Neural cell (in vitro differentiated cells): Measurements from ENCODE around the gene PCSK7. TPM values are rescaled to one million over a fixed set of nuclear protein-coding genes. Genes with fewer than 3 reads are reported as not detected.

Source experiments
- H2AFZ ChIP-seq: fragments of 200-600, 300-800 bp; sonication (generic), shearing (Covaris generic); 2 replicates; pipeline ENCODE4 v1.6.0; 2014; ENCODE audit warnings: low read depth, mild to moderate bottlenecking, antibody characterized with exemption, low read length, moderate library complexity
- H3F3A ChIP-seq: fragments of 200-600 bp; shearing (Covaris generic); 2 replicates; pipeline ENCODE4 v1.6.1; 2016; ENCODE audit warnings: mild to moderate bottlenecking, moderate library complexity, mixed read lengths, antibody characterized with exemption, low read length; ENCODE audit not compliant: insufficient read depth, poor library complexity, severe bottlenecking
- H3K27ac ChIP-seq: fragments of 200-600, 300-800 bp; sonication (generic), shearing (Covaris generic); 2 replicates; pipeline ENCODE4 v1.5.1; 2014; ENCODE audit warnings: mild to moderate bottlenecking, low read length, moderate library complexity
- H3K27me3 ChIP-seq: fragments of 300-800, 200-600 bp; sonication (generic), shearing (Covaris generic); 2 replicates; pipeline ENCODE4 v1.6.0; 2014; ENCODE audit warnings: mild to moderate bottlenecking, low read depth, low read length, moderate library complexity; ENCODE audit not compliant: insufficient read depth
- H3K36me3 ChIP-seq: fragments of 300-800, 200-600 bp; sonication (generic), shearing (Covaris generic); 2 replicates; pipeline ENCODE4 v1.5.1; 2014; ENCODE audit warnings: mild to moderate bottlenecking, antibody characterized with exemption, low read length, moderate library complexity; ENCODE audit not compliant: insufficient read depth
- H3K4me2 ChIP-seq: fragments of 300-800, 200-600 bp; sonication (generic), shearing (Covaris generic); 2 replicates; pipeline ENCODE4 v1.6.0; 2014; ENCODE audit warnings: mild to moderate bottlenecking, low read length
- H3K4me3 ChIP-seq: fragments of 300-800, 200-600 bp; sonication (generic), shearing (Covaris generic); 2 replicates; pipeline ENCODE4 v1.5.1; 2014; ENCODE audit warnings: mild to moderate bottlenecking, low read length, moderate library complexity
- H3K79me2 ChIP-seq: fragments of 200-600 bp; shearing (Covaris generic); replicated peaks from 2 replicates; pipeline ENCODE4 v1.6.0; 2014; ENCODE audit warnings: mild to moderate bottlenecking, low read length, moderate library complexity; ENCODE audit not compliant: insufficient read depth
- H3K9ac ChIP-seq: fragments of 300-800, 200-600 bp; sonication (generic), shearing (Covaris generic); 2 replicates; pipeline ENCODE4 v1.6.1; 2016; ENCODE audit warnings: mild to moderate bottlenecking, low read length, mixed read lengths
- H3K9me2 ChIP-seq: fragments of 200-600 bp; shearing (Covaris generic); 2 replicates; pipeline ENCODE4 v1.6.1; 2016; ENCODE audit warnings: mild to moderate bottlenecking, low read length, mixed read lengths; ENCODE audit not compliant: insufficient read depth
- H3K9me3 ChIP-seq: fragments of 200-600, 300-800 bp; sonication (generic), shearing (Covaris generic); 2 replicates; pipeline ENCODE4 v1.6.1; 2016; ENCODE audit warnings: mild to moderate bottlenecking, mixed run types, low read length, moderate library complexity, mixed read lengths
- H4K20me1 ChIP-seq: fragments of 200-600 bp; shearing (Covaris generic); 2 replicates; pipeline ENCODE4 v1.6.1; 2016; ENCODE audit warnings: mild to moderate bottlenecking, mixed run types; ENCODE audit not compliant: insufficient read depth
- CTCF ChIP-seq: fragments of 450-650 bp; IDR thresholded peaks from 2 replicates; pipeline ENCODE4 v1.5.1; 2014; ENCODE audit warnings: antibody characterized with exemption, mild to moderate bottlenecking, moderate library complexity; ENCODE audit not compliant: poor library complexity, severe bottlenecking
- EP300 ChIP-seq: fragments of 450-650 bp; conservative IDR thresholded peaks from 2 replicates; pipeline ENCODE4 v1.6.1; 2014; ENCODE audit warnings: antibody characterized with exemption, mild to moderate bottlenecking, moderate library complexity; ENCODE audit not compliant: poor library complexity, severe bottlenecking
- EZH2 ChIP-seq: fragments of 200-600, 300-800 bp; shearing (Covaris generic), sonication (generic); IDR thresholded peaks from 2 replicates; pipeline ENCODE4 v1.6.1; 2014; ENCODE audit warnings: antibody characterized with exemption, low read length, borderline replicate concordance, mild to moderate bottlenecking; ENCODE audit not compliant: insufficient read depth, poor library complexity, severe bottlenecking
- MXI1 ChIP-seq: fragments of 450-650 bp; conservative IDR thresholded peaks from 2 replicates; pipeline ENCODE4 v1.6.1; 2014; ENCODE audit warnings: antibody characterized with exemption, mild to moderate bottlenecking; ENCODE audit not compliant: poor library complexity, severe bottlenecking
- POLR2AphosphoS5 ChIP-seq: IDR thresholded peaks from 2 replicates; pipeline ENCODE4 v1.6.1; 2012
- RAD21 ChIP-seq: fragments of 450-650 bp; conservative IDR thresholded peaks from 2 replicates; pipeline ENCODE4 v1.6.1; 2014; ENCODE audit warnings: antibody characterized with exemption, mild to moderate bottlenecking, moderate library complexity
- REST ChIP-seq: IDR thresholded peaks from 2 replicates; pipeline ENCODE4 v1.6.1; 2012; ENCODE audit warnings: borderline replicate concordance
- SMC3 ChIP-seq: fragments of 450-650 bp; conservative IDR thresholded peaks from 2 replicates; pipeline ENCODE4 v1.6.1; 2014; ENCODE audit warnings: antibody characterized with exemption, mild to moderate bottlenecking, moderate library complexity; ENCODE audit not compliant: poor library complexity
- TAF1 ChIP-seq: IDR thresholded peaks from 2 replicates; pipeline ENCODE4 v1.6.1; 2012; ENCODE audit warnings: low read depth
- polyA plus RNA-seq: library from polyadenylated mRNA; depleted of rRNA; stranded (reverse); fragments of >200 nt; gene quantifications from 2 replicates; pipeline ENCODE4 v1.2.3, GENCODE V29; 2014

The PCSK7 gene
- polyA plus RNA-seq, 1 donor from 2014 or later = 44.4 TPM

- no peaks in the 10 kb centered on the region for H3F3A ChIP-seq
- H3K9me3 ChIP-seq = no peaks in the 10 kb centered on the region
- no peaks in the 10 kb centered on the region for H3K27me3 ChIP-seq
- TF ChIP-seq TAF1 = no peak
- no peak for TF ChIP-seq POLR2AphosphoS5
- TF ChIP-seq SMC3 = no peak
- TF ChIP-seq EZH2 = no peak
- TF ChIP-seq EP300 = no peak
- no peak for TF ChIP-seq RAD21
- TF ChIP-seq MXI1 = no peak
- H4K20me1 ChIP-seq = no peaks in the 10 kb centered on the region
- no peak overlapping the region for H3K27ac ChIP-seq
- no peaks in the 10 kb centered on the region for H3K36me3 ChIP-seq
- H3K9ac ChIP-seq = no peak overlapping the region
- H3K79me2 ChIP-seq = no peaks in the 10 kb centered on the region
- H2AFZ ChIP-seq = no peak overlapping the region
- no peak overlapping the region for H3K4me2 ChIP-seq
- no peak overlapping the region for H3K4me3 ChIP-seq
- no peaks in the 10 kb centered on the region for H3K9me2 ChIP-seq
These were observed 11.3 kb downstream of the PCSK7 start for GRCh38 chr11:117220568-117220967.

- H3K36me3 ChIP-seq = no peaks in the 10 kb centered on the region
These were observed 11.9 kb downstream of the PCSK7 start for GRCh38 chr11:117219995-117220394.

More at GRCh38 chr11:117219995-117220394, 11.9 kb downstream of the PCSK7 start:
- H3K27me3 ChIP-seq = no peaks in the 10 kb centered on the region
- no peak overlapping the region for H3K27ac ChIP-seq
- no peaks in the 10 kb centered on the region for H3F3A ChIP-seq
- no peaks in the 10 kb centered on the region for H3K79me2 ChIP-seq
- TF ChIP-seq TAF1 = no peak
- TF ChIP-seq EP300 = no peak
- no peak for TF ChIP-seq POLR2AphosphoS5
- TF ChIP-seq SMC3 = no peak
- TF ChIP-seq EZH2 = no peak
- no peak for TF ChIP-seq CTCF
- TF ChIP-seq MXI1 = no peak
- TF ChIP-seq REST = no peak
- TF ChIP-seq RAD21 = no peak
- H2AFZ ChIP-seq = no peak overlapping the region
- H4K20me1 ChIP-seq = no peaks in the 10 kb centered on the region
- H3K9me2 ChIP-seq = no peaks in the 10 kb centered on the region
- no peaks in the 10 kb centered on the region for H3K9me3 ChIP-seq
- no peak overlapping the region for H3K4me2 ChIP-seq
- H3K4me3 ChIP-seq = no peak overlapping the region
- H3K9ac ChIP-seq = no peak overlapping the region
